Thyroid gland (tissue), 4 donors: ENCODE data around the gene BBIP1. TPM values are rescaled to one million over a fixed set of nuclear protein-coding genes. Genes with fewer than 3 reads are reported as not detected.

Experiments used
- DNase-seq, 2 donors: peaks; one replicate each; pipeline ENCODE4 v3.0.0-alpha.2; 2019
- H3K27ac ChIP-seq, 3 donors: fragments of 200-600 bp; sonication (generic); 1 replicate in 2 of 3; 2 replicates in 1 of 3; pipeline ENCODE4 v1.5.1; 2016 to 2019; ENCODE audit warnings: mild to moderate bottlenecking in 1 of 3, moderate library complexity in 1 of 3
- H3K27me3 ChIP-seq: fragments of 200-600 bp; sonication (generic); one replicate; pipeline ENCODE4 v1.5.1; 2019
- H3K36me3 ChIP-seq, 2 donors: fragments of 200-600 bp; sonication (generic); one replicate each; pipeline ENCODE4 v1.5.1; 2016 to 2019
- H3K4me1 ChIP-seq, 2 donors: fragments of 200-600 bp; sonication (generic); one replicate each; pipeline ENCODE4 v1.5.1; 2017 to 2019
- H3K4me3 ChIP-seq, 3 donors: fragments of 200-600 bp; sonication (generic); replicated peaks in 1 of 3; 1 replicate in 2 of 3; 2 replicates in 1 of 3; pipeline ENCODE4 v1.5.1; 2016; ENCODE audit warnings: mild to moderate bottlenecking in 1 of 3
- H3K9me3 ChIP-seq: fragments of 200-600 bp; sonication (generic); one replicate; pipeline ENCODE4 v1.5.1; 2017
- POLR2A ChIP-seq, 2 donors: fragments of 450-650 bp; IDR thresholded peaks; one replicate each; pipeline ENCODE4 v1.6.1; 2017; ENCODE audit warnings: antibody characterized with exemption in 2 of 2, mild to moderate bottlenecking in 2 of 2, moderate library complexity in 1 of 2
- WGBS, 2 donors: methylation state at CpG; one replicate each; pipeline ENCODE4 v1.1.5; 2017; 5-methylcytosine and 5-hydroxymethylcytosine counted together
- intact Hi-C: fragments of 100-400 bp; cut with DNase I; formaldehyde crosslinking; loops from one replicate; pipeline ENCODE4 v1.15.1; 2023
- total RNA-seq, 4 donors: library from RNA; depleted of rRNA; stranded (reverse); fragments of >200 nt; gene quantifications; one replicate each; pipeline ENCODE4 v1.2.3, GENCODE V29; 2016
- TF ChIP-seq, protein P1 (sequence below), 6 experiments: fragments of 200-600 bp in 3 of 6; fragments of 450-650 bp in 3 of 6; sonication (generic) in 3 of 6; IDR thresholded peaks; one replicate each; pipeline ENCODE4 v1.5.1; 2016 to 2019; ENCODE audit warnings: antibody characterized with exemption in 6 of 6, mild to moderate bottlenecking in 2 of 6, inconsistent platforms in 1 of 6, moderate library complexity in 1 of 6

The BBIP1 gene
- total RNA-seq, 4 donors from 2014 or later = 27.3 to 48.4 (median 34.1) TPM

DNA sequence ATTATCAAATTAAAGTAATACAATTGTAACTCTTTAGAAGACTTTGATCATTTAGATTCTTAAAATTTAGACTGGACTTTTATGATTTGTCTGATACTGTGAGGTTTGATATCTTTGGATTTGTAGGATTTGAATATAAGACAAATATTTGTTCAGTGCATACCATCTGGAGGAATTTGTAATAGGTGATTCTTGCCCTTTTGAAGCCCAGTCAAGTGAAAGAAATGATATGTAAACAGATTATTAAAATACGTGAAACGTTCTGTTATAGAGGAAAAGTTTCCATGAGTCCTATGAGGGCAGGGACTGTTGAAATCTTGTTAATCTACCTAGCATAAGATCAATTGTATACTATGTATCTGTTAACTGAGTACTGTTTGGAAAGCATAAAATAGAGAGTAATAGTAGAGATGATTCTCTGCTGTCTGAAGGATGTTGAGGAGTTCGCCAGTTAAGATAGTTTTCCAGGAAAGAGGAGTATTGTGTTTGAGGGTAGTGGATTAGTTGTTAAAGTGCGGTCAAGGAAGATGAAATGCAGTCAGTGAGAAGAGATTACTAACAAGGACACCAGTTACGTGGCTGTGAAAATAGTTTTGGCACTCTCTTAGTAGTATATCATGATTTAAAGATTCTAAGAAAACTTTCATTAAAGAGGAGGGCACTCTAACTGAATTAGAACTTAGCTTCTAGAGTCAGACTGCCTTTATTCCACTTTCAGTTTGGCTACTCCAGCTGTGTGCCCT, 32.9 kb downstream of the BBIP1 start:
- peak overlapping the region; percentile 13 to 100 (median 63) for H3K27ac ChIP-seq
- no peaks in the 10 kb centered on the region for H3K27me3 ChIP-seq
- no peak for TF ChIP-seq POLR2A (IDR thresholded peaks at IDR 0.05)
- TF ChIP-seq, protein P1, sequence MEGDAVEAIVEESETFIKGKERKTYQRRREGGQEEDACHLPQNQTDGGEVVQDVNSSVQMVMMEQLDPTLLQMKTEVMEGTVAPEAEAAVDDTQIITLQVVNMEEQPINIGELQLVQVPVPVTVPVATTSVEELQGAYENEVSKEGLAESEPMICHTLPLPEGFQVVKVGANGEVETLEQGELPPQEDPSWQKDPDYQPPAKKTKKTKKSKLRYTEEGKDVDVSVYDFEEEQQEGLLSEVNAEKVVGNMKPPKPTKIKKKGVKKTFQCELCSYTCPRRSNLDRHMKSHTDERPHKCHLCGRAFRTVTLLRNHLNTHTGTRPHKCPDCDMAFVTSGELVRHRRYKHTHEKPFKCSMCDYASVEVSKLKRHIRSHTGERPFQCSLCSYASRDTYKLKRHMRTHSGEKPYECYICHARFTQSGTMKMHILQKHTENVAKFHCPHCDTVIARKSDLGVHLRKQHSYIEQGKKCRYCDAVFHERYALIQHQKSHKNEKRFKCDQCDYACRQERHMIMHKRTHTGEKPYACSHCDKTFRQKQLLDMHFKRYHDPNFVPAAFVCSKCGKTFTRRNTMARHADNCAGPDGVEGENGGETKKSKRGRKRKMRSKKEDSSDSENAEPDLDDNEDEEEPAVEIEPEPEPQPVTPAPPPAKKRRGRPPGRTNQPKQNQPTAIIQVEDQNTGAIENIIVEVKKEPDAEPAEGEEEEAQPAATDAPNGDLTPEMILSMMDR (IDR thresholded peaks at IDR 0.05) = no peak
- peaks cover 28 to 68% of the 10 kb centered on the region in 2 donors for H3K36me3 ChIP-seq
- H3K4me3 ChIP-seq = no peak overlapping the region
- H3K9me3 ChIP-seq = no peaks in the 10 kb centered on the region
- intact Hi-C loops = no loop called here
- peaks cover 5 to 29% of the 10 kb centered on the region in 2 donors for H3K4me1 ChIP-seq
- 61 to 65% methylated on average over 5 of the region's 5 CpGs for WGBS, 2 donors
- no peak for DNase-seq

DNA sequence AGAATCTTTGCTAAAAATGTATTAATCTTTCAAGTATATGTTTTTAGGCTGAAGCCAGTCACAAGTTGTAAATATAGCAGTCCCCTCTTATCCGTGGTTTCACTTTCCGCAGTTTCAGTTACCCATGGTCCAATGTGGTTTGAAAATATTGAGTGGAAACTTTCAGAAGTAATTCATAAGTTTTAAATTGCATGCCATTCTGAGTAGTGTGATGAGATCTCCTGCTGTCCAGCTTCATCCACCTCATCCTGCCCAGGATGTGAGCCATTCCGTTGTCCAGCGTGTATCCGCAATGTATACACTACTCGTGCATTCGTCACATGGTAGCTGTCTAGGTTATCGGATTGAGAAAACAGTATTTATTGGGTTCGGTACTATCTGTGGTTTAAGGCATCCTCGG, 35.1 kb downstream of the BBIP1 start:
- Histone ChIP-seq H3K36me3 (peaks cover 16 to 48% of the 10 kb centered on the region in 2 donors), H3K27me3 (no peaks in the 10 kb centered on the region), H3K27ac (peak overlapping the region in 2 of 3 donors; percentile 62 to 100), H3K4me1 (peaks cover 18 to 46% of the 10 kb centered on the region in 2 donors), H3K9me3 (no peaks in the 10 kb centered on the region), H3K4me3 (no peak overlapping the region)
- WGBS, 2 donors = 87 to 91% methylated on average over 10 of the region's 10 CpGs
- TF ChIP-seq, protein P1 (IDR thresholded peaks at IDR 0.05) = no peak
- TF ChIP-seq POLR2A (IDR thresholded peaks at IDR 0.05) = no peak
- DNase-seq = no peak
- intact Hi-C loops = no loop called here

DNA sequence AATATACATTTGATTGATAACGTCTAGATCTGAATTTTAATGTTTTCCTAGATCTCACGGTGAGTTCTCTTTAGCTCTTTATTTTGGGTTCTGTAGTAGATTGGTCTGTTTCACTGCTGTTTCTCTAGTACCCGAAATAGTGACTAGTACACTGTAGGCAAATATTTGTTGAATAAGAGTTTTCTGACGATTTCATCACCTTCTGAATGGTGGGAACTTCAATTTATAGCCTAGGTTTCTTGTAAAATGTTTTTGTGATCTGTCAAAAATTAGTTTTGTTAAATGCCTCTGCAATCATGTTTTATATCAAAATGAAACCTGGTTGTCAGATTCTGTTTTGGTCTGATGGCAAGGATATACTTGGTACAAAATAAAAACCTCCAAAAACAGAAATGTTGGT, 37.1 kb downstream of the BBIP1 start:
- no peak for TF ChIP-seq POLR2A (IDR thresholded peaks at IDR 0.05)
- TF ChIP-seq, protein P1 (IDR thresholded peaks at IDR 0.05) = no peak
- intact Hi-C loops = no loop called here
- Histone ChIP-seq H3K9me3 (no peaks in the 10 kb centered on the region), H3K36me3 (peaks cover 16 to 38% of the 10 kb centered on the region in 2 donors), H3K4me3 (no peak overlapping the region), H3K27ac (peak overlapping the region; percentile 34 to 100 (median 62)), H3K4me1 (peaks cover 18 to 52% of the 10 kb centered on the region in 2 donors), H3K27me3 (no peaks in the 10 kb centered on the region)
- DNase-seq = no peak
- WGBS, 2 donors = 70% methylated on average over 4 of the region's 4 CpGs

DNA sequence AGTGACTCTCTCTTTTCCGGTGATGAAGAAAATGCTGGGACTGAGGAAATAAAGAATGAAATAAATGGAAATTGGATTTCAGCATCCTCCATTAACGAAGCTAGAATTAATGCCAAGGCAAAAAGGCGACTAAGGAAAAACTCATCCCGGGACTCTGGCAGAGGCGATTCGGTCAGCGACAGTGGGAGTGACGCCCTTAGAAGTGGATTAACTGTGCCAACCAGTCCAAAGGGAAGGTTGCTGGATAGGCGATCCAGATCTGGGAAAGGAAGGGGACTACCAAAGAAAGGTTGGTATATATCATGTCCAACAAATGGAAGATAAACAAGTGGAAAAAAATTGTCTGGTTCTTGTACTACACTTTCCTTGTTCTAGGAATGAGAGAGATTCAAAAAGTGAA, 37.7 kb downstream of the BBIP1 start:
- Histone ChIP-seq H3K36me3 (peaks cover 16 to 34% of the 10 kb centered on the region in 2 donors), H3K27me3 (no peaks in the 10 kb centered on the region), H3K4me1 (peaks cover 21 to 49% of the 10 kb centered on the region in 2 donors), H3K4me3 (no peak overlapping the region), H3K9me3 (no peaks in the 10 kb centered on the region), H3K27ac (peak overlapping the region; percentile 34 to 100 (median 62))
- intact Hi-C loops = no loop called here
- no peak for DNase-seq
- TF ChIP-seq, protein P1 (IDR thresholded peaks at IDR 0.05) = no peak
- no peak for TF ChIP-seq POLR2A (IDR thresholded peaks at IDR 0.05)
- 86 to 91% methylated on average over 9 of the region's 9 CpGs for WGBS, 2 donors

DNA sequence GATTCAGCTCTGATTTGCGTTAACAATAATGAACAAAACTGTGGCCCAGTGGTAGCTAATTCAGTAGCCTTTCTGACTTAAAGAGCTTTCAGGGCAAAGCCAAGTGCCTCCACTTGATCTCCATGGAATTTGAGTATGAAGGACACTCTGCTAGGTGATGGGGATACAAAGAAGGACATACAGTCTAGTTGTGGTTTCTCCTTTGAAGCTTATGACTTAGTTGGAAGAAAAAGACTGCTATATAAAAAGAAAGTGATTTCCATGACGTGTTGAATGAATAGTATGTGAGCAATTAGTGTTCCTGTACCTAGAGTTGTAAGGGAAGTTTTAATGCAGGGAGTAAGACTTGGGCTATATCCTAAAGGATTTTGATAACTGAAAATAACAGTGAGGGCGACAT, 39.0 kb downstream of the BBIP1 start:
- Histone ChIP-seq H3K4me3 (no peak overlapping the region), H3K9me3 (no peaks in the 10 kb centered on the region), H3K4me1 (peaks cover 27 to 44% of the 10 kb centered on the region in 2 donors), H3K36me3 (peaks cover 15 to 27% of the 10 kb centered on the region in 2 donors), H3K27ac (peak overlapping the region; percentile 7 to 100 (median 53)), H3K27me3 (no peaks in the 10 kb centered on the region)
- no peak for TF ChIP-seq POLR2A (IDR thresholded peaks at IDR 0.05)
- TF ChIP-seq, protein P1 (IDR thresholded peaks at IDR 0.05) = no peak
- peak in 1 of 2 donors; percentile 33 for DNase-seq
- 70% methylated on average over 3 of the region's 3 CpGs for WGBS, 2 donors
- intact Hi-C loops = no loop called here
